Panc1 (cell line): ENCODE results near the gene P2RX3. TPM values are rescaled to one million over a fixed set of nuclear protein-coding genes. Genes with fewer than 3 reads are reported as not detected.

Experiments used
- ATAC-seq: fragments of 200-7000 bp; cut with Tn5 transposase; 2 replicates; pipeline ENCODE4 v1.9.1; 2020; ENCODE audit warnings: mild to moderate bottlenecking, moderate library complexity
- BruUV-seq: library from RNA; stranded (reverse); fragments of 400-500 nt; replicated peaks from 2 replicates; lab custom pipeline; 2021; lab: Mats Ljungman, UMichigan
- CTCF ChIA-PET: fragments of 300-600 bp; sonication (Branson Sonifier 250); formaldehyde crosslinking; loops from one replicate; lab custom pipeline; 2022; ENCODE audit warnings: antibody characterized with exemption; lab: Charles Lee
- POLR2A ChIA-PET: fragments of 300-600 bp; sonication (Branson Sonifier 250); formaldehyde crosslinking; loops from one replicate; lab custom pipeline; 2022; ENCODE audit warnings: antibody characterized with exemption; lab: Charles Lee
- DNase-seq: peaks from one replicate; pipeline ENCODE4 v3.0.0-alpha.2; 2010; ENCODE audit warnings: low read depth, low spot score
- H3K27ac ChIP-seq: 2 replicates; pipeline ENCODE4 v1.5.1; 2011; ENCODE audit warnings: mild to moderate bottlenecking, low read length, inconsistent platforms
- H3K27me3 ChIP-seq: fragments of 200-500 bp; sonication (Bioruptor generic); 2 replicates; pipeline ENCODE4 v1.6.0; 2014; ENCODE audit warnings: low read length, inconsistent platforms; ENCODE audit not compliant: control insufficient read depth, insufficient read depth
- H3K36me3 ChIP-seq: fragments of 200-500 bp; sonication (Bioruptor generic); 2 replicates; pipeline ENCODE4 v1.5.1; 2014; ENCODE audit warnings: inconsistent platforms, mild to moderate bottlenecking, low read length, moderate library complexity; ENCODE audit not compliant: control insufficient read depth, insufficient read depth
- H3K4me1 ChIP-seq: 2 replicates; pipeline ENCODE4 v1.5.1; 2011; ENCODE audit warnings: inconsistent platforms, mild to moderate bottlenecking, low read length, moderate library complexity; ENCODE audit not compliant: control insufficient read depth, insufficient read depth
- H3K4me3 ChIP-seq, 2 experiments: 2 replicates each; pipeline ENCODE4 v1.5.1; 2011 to 2012; ENCODE audit warnings: low read depth in 2 of 2, low read length in 2 of 2, mild to moderate bottlenecking in 2 of 2, inconsistent platforms in 1 of 2, moderate library complexity in 1 of 2
- H3K9me3 ChIP-seq: fragments of 200-500 bp; sonication (Bioruptor generic); 2 replicates; pipeline ENCODE4 v1.5.1; 2014; ENCODE audit warnings: low read depth, mild to moderate bottlenecking, inconsistent platforms, low read length, moderate library complexity; ENCODE audit not compliant: control insufficient read depth, insufficient read depth
- CTCF ChIP-seq: fragments of 450-650 bp; IDR thresholded peaks from 2 replicates; pipeline ENCODE4 v1.5.1; 2017; ENCODE audit warnings: mild to moderate bottlenecking
- POLR2AphosphoS5 ChIP-seq: IDR thresholded peaks from 2 replicates; pipeline ENCODE4 v1.6.1; 2012; ENCODE audit warnings: mild to moderate bottlenecking, low read depth, low read length, moderate library complexity
- REST ChIP-seq, 2 experiments: IDR thresholded peaks; 2 replicates each; pipeline ENCODE4 v1.6.1; 2011 to 2012; ENCODE audit warnings: low read depth in 2 of 2, control low read depth in 1 of 2, low read length in 1 of 2, mild to moderate bottlenecking in 1 of 2, moderate library complexity in 1 of 2; ENCODE audit not compliant: insufficient read depth in 1 of 2
- SIN3A ChIP-seq: IDR thresholded peaks from 2 replicates; pipeline ENCODE4 v1.6.1; 2012; ENCODE audit warnings: low read depth, mild to moderate bottlenecking, low read length, moderate library complexity, borderline replicate concordance; ENCODE audit not compliant: insufficient read depth
- TCF7L2 ChIP-seq: IDR thresholded peaks from 2 replicates; pipeline ENCODE4 v1.6.1; 2011; ENCODE audit warnings: mild to moderate bottlenecking, low read depth, low read length, inconsistent platforms
- in situ Hi-C: cut with HindIII; loops from 2 replicates; pipeline ENCODE4 v1.10.0; 2016; ENCODE audit warnings: low sequenced_read_pairs, low pct_unique_long_range_greater_than_20kb
- intact Hi-C: fragments of 100-400 bp; cut with micrococcal nuclease; formaldehyde crosslinking; loops from one replicate; pipeline ENCODE4 v1.10.0; 2022; ENCODE audit not compliant: unreplicated experiment
- total RNA-seq: library from RNA; stranded (reverse); gene quantifications from one replicate; pipeline ENCODE4 v1.2.1, GENCODE V29; 2021; ENCODE audit not compliant: unreplicated experiment

The P2RX3 gene
- total RNA-seq, 1 experiment from 2014 or later = not detected

DNA sequence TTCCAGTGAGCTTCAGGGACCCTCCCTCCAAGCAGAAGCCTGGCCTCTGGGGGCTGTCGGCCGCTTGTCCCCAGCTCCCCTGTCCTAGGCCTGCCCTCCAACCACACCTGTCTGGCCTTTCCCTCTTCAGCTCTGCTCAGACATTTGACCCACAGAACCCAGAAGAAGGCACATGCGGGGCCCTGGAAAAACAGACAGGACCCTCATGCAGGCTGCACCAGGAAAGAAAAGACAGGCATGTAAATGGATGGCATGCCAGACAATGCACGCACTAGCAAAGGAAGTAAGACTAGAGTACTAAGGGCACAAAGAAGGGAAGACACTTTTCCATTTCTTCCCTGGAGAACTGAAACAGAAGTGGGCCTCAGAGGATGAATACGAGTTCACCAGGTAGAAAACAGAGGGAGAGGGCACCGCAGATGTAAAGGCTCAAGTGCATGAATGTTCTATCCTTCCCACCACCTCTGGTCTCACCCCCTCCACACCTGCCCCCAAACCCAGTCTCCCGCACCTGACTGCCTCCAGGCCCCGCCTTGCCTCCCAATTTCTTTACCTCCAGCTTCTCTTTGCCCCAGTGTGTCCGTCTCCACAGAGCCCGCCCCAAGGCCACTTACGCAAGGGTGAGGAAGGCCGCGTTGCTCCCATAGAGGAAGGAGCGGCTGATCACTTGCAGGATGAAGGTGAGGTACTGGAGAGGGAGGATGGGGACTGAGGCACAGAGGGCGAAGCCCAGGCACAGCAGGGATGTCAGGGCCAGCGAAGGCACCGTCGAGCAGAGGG is 71.4 kb downstream of the P2RX3 start:
- Histone ChIP-seq H3K36me3 (no peaks in the 10 kb centered on the region), H3K4me3 (no peak overlapping the region), H3K9me3 (no peaks in the 10 kb centered on the region), H3K27ac (no peak overlapping the region), H3K27me3 (no peaks in the 10 kb centered on the region), H3K4me1 (no peaks in the 10 kb centered on the region)
- TF ChIP-seq TCF7L2 (no peak), REST (IDR thresholded peaks at IDR 0.05; ENCODE audit: insufficient read depth in 1 of 2, low read depth in 2 of 2, low read length in 1 of 2) (no peak), CTCF (no peak), SIN3A (no peak), POLR2AphosphoS5 (no peak)
- no peak for ATAC-seq
- CTCF ChIA-PET = no interaction called here
- in situ Hi-C loops (no loop called here), intact Hi-C loops (no loop called here)
- BruUV-seq = no TSS peak
- no peak for DNase-seq
- POLR2A ChIA-PET = no interaction called here

DNA sequence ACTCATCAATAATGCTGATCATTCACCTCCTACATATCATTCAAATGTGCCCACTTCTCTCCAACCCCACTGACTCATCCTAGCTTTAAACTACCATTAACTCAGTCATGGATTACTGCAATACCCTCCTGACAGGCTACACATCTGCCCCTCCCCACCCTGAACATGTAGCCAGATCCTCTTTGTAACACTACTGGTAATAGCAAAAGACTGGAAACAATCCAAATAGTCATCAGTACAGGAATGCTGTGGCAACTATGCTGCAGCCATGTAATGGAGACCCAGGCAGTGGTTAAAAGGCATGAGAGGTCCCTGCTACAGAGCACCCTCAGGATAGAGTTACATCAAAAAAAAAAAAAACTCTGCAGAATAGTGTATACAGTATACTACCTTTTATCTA is 72.1 kb downstream of the P2RX3 start:
- POLR2A ChIA-PET = no interaction called here
- intact Hi-C loops (no loop called here), in situ Hi-C loops (no loop called here)
- Histone ChIP-seq H3K27me3 (no peaks in the 10 kb centered on the region), H3K4me1 (no peaks in the 10 kb centered on the region), H3K27ac (no peak overlapping the region), H3K9me3 (no peaks in the 10 kb centered on the region), H3K36me3 (no peaks in the 10 kb centered on the region), H3K4me3 (no peak overlapping the region)
- CTCF ChIA-PET = no interaction called here
- ATAC-seq (no peak), DNase-seq (no peak)
- no TSS peak for BruUV-seq
- TF ChIP-seq TCF7L2 (no peak), SIN3A (no peak), REST (IDR thresholded peaks at IDR 0.05; ENCODE audit: insufficient read depth in 1 of 2, low read depth in 2 of 2, low read length in 1 of 2) (no peak), POLR2AphosphoS5 (no peak), CTCF (no peak)
